K562 (cell line): ENCODE data around the gene ABLIM2. TPM values are rescaled to one million over a fixed set of nuclear protein-coding genes. Genes with fewer than 3 reads are reported as not detected.

Source experiments
- ATAC-seq: fragments of 200-7000 bp; cut with Tn5 transposase; 3 replicates; pipeline ENCODE4 v1.9.1; 2020; ENCODE audit warnings: moderate library complexity
- BruUV-seq: library from RNA; stranded (reverse); fragments of 400-500 nt; replicated peaks from 2 replicates; lab custom pipeline; 2021; lab: Mats Ljungman, UMichigan
- CTCF ChIA-PET: fragments of 300-600 bp; formaldehyde crosslinking; extraction: SDS; loops from one replicate; lab custom pipeline; 2021; ENCODE audit warnings: low intra/inter-chr PET ratio; lab: Yijun Ruan, JAX
- POLR2A ChIA-PET: fragments of 300-600, 350-650 bp; sonication (Branson Sonifier 250); formaldehyde crosslinking; extraction: SDS; loops from one replicate; lab custom pipeline; 2021; ENCODE audit warnings: antibody characterized with exemption, inconsistent platforms; lab: Yijun Ruan, JAX
- DNase-seq, 4 experiments: peaks; one replicate each; pipeline versions ENCODE4 v3.0.0 to v3.0.0-alpha.2; 2011 to 2018; ENCODE audit warnings: low spot score in 3 of 4, mixed read lengths in 3 of 4; ENCODE audit errors: extremely low read depth in 1 of 4
- FAIRE-seq: peaks from 2 replicates; lab custom pipeline; 2011; peaks lifted over from hg19 to GRCh38; lab: Jason Lieb, UNC
- H2AFZ ChIP-seq: 2 replicates; pipeline ENCODE4 v1.6.0; 2011; ENCODE audit warnings: low read depth, low read length, control low read depth, inconsistent platforms
- H3K27ac ChIP-seq: fragments of 200-600 bp; 3 replicates; pipeline ENCODE4 v1.8.0; 2011; ENCODE audit warnings: low read depth, mild to moderate bottlenecking, control low read depth, inconsistent platforms, low read length, moderate library complexity, mixed read lengths; ENCODE audit errors: extremely low read depth
- H3K27me3 ChIP-seq, 2 experiments: fragments of 300-600 bp in 1 of 2; 2 replicates in 1 of 2; 3 replicates in 1 of 2; pipeline versions ENCODE4 v1.6.0 to v1.8.0; 2011; ENCODE audit warnings: inconsistent platforms in 2 of 2, low read length in 2 of 2, mild to moderate bottlenecking in 1 of 2, mixed read lengths in 1 of 2, moderate library complexity in 1 of 2; ENCODE audit not compliant: control insufficient read depth in 2 of 2, insufficient read depth in 2 of 2
- H3K36me3 ChIP-seq: fragments of 300-600 bp; 3 replicates; pipeline ENCODE4 v1.8.0; 2011; ENCODE audit warnings: mild to moderate bottlenecking, low read length, inconsistent platforms; ENCODE audit not compliant: control insufficient read depth, insufficient read depth
- H3K4me1 ChIP-seq, 2 experiments: fragments of 200-600 bp in 1 of 2; replicated peaks in 1 of 2; 2 replicates in 1 of 2; 3 replicates in 1 of 2; pipeline versions ENCODE4 v1.5.1 to v1.8.0; 2011; ENCODE audit warnings: inconsistent platforms in 2 of 2, low read length in 2 of 2, mild to moderate bottlenecking in 1 of 2, mixed read lengths in 1 of 2, moderate library complexity in 1 of 2; ENCODE audit not compliant: control insufficient read depth in 2 of 2, insufficient read depth in 2 of 2
- H3K4me2 ChIP-seq: 2 replicates; pipeline ENCODE4 v1.6.1; 2011; ENCODE audit warnings: low read length, control low read depth, inconsistent platforms, mixed read lengths; ENCODE audit not compliant: insufficient read depth
- H3K4me3 ChIP-seq: fragments of 200-600 bp; sonication (generic), shearing (Covaris generic); 2 replicates; pipeline ENCODE4 v1.5.1; 2016; ENCODE audit warnings: control low read depth, inconsistent platforms
- H3K79me2 ChIP-seq: fragments of 200-600 bp; 3 replicates; pipeline ENCODE4 v1.8.0; 2011; ENCODE audit warnings: low read length, inconsistent platforms; ENCODE audit not compliant: control insufficient read depth, insufficient read depth
- H3K9ac ChIP-seq, 2 experiments: 2 replicates each; pipeline versions ENCODE4 v1.6.0 to v1.6.1; 2011; ENCODE audit warnings: low read depth in 2 of 2, low read length in 2 of 2, control low read depth in 1 of 2, inconsistent platforms in 1 of 2, mild to moderate bottlenecking in 1 of 2, mixed read lengths in 1 of 2; ENCODE audit not compliant: insufficient read depth in 1 of 2
- H3K9me1 ChIP-seq: one replicate; pipeline ENCODE4 v1.6.0; 2011; ENCODE audit warnings: inconsistent platforms, mild to moderate bottlenecking, low read length, moderate library complexity; ENCODE audit not compliant: control insufficient read depth, insufficient read depth
- H3K9me3 ChIP-seq: replicated peaks from 2 replicates; pipeline ENCODE4 v1.5.1; 2011; ENCODE audit warnings: low read depth, low read length, inconsistent platforms; ENCODE audit not compliant: control insufficient read depth, insufficient read depth
- H4K20me1 ChIP-seq: replicated peaks from 2 replicates; pipeline ENCODE4 v1.6.1; 2011; ENCODE audit warnings: low read length, inconsistent platforms, mixed read lengths; ENCODE audit not compliant: control insufficient read depth, insufficient read depth
- FOXA1 ChIP-seq: fragments of 450-650 bp; IDR thresholded peaks from 2 replicates; pipeline ENCODE4 v1.6.1; 2016; ENCODE audit warnings: mild to moderate bottlenecking, borderline replicate concordance
- NR2C1 ChIP-seq, 2 experiments: fragments of 450-650 bp; IDR thresholded peaks; 2 replicates each; pipeline ENCODE4 v1.6.1; 2017; ENCODE audit warnings: mild to moderate bottlenecking in 2 of 2, antibody characterized with exemption in 1 of 2, inconsistent platforms in 1 of 2, missing compliant biosample characterization in 1 of 2, missing genetic modification characterization in 1 of 2
- NR4A1 ChIP-seq, 2 experiments: fragments of 250-450 bp in 1 of 2; fragments of 450-650 bp in 1 of 2; sonication (Bioruptor Pico) in 1 of 2; IDR thresholded peaks; 2 replicates each; pipeline versions ENCODE4 v1.4.0 to v1.6.1; 2016 to 2020; ENCODE audit warnings: mild to moderate bottlenecking in 2 of 2, missing compliant biosample characterization in 1 of 2, missing genetic modification characterization in 1 of 2, moderate library complexity in 1 of 2
- TCFL5 ChIP-seq: fragments of 250-450 bp; sonication (Bioruptor Pico); conservative IDR thresholded peaks from 2 replicates; pipeline ENCODE4 v1.6.1; 2021; ENCODE audit warnings: mild to moderate bottlenecking, moderate library complexity, matching md5 sums
- TFAM ChIP-seq: fragments of 250-450 bp; sonication (Bioruptor Pico); conservative IDR thresholded peaks from 2 replicates; pipeline ENCODE4 v1.5.0; 2021; ENCODE audit warnings: mild to moderate bottlenecking, moderate library complexity
- WGBS: fragments of 100-300 bp; shearing (Covaris generic); methylation state at CpG from one replicate; pipeline ENCODE4 v1.1.6; 2016; ENCODE audit warnings: low coverage, mixed read lengths; ENCODE audit not compliant: insufficient coverage; ENCODE audit errors: missing lambda C conversion rate; 5-methylcytosine and 5-hydroxymethylcytosine counted together
- in situ Hi-C: fragments of 300-500 bp; cut with MboI; formaldehyde crosslinking; loops from 4 replicates; pipeline ENCODE4 v1.15.0; 2018; ENCODE audit warnings: inconsistent platforms, mixed read lengths
- intact Hi-C: fragments of 100-400 bp; cut with micrococcal nuclease; formaldehyde crosslinking; loops from 2 replicates; pipeline ENCODE4 v1.14.2; 2022
- polyA plus RNA-seq, 8 experiments: library from polyadenylated mRNA; depleted of rRNA in 4 of 8; stranded (reverse) in 5 of 8; unstranded in 3 of 8; fragments of >200 nt; fragmentation: Nextera tagmentation in 2 of 8; fragmentation: Illumina TruSeq in 1 of 8; extraction: Ambion mirVana in 2 of 8; extraction: Trizol in 1 of 8; gene quantifications; 2 replicates each; pipeline versions ENCODE4 v1.2.1 to v1.2.3, GENCODE V29; 2011 to 2014; ENCODE audit warnings: inconsistent platforms in 1 of 8, missing spikeins in 1 of 8
- total RNA-seq, 7 experiments: library from RNA; depleted of rRNA in 6 of 7; stranded (reverse); fragments of >200 nt in 6 of 7; fragmentation: Illumina TruSeq in 2 of 7; extraction: Trizol in 2 of 7; gene quantifications; 2 replicates each; pipeline versions ENCODE4 v1.2.1 to v1.2.3, GENCODE V29; 2011 to 2021; ENCODE audit warnings: low replicate concordance in 1 of 7
- TF ChIP-seq, protein P1 (sequence below): sonication (generic); formaldehyde crosslinking; IDR thresholded peaks from 2 replicates; pipeline ENCODE4 v1.8.0; 2022; ENCODE audit warnings: mild to moderate bottlenecking, low read depth, missing genetic modification reagents
- TF ChIP-seq, protein P2 (sequence below): fragments of 450-650 bp; formaldehyde crosslinking; IDR thresholded peaks from 2 replicates; pipeline ENCODE4 v1.4.0; 2020; ENCODE audit warnings: mild to moderate bottlenecking, mixed read lengths

ABLIM2 gene
- total and polyA plus RNA-seq, 9 of the 15 experiments (the other 6 are each of a cell fraction or from before 2014, with no cell fraction given): not detected

DNA sequence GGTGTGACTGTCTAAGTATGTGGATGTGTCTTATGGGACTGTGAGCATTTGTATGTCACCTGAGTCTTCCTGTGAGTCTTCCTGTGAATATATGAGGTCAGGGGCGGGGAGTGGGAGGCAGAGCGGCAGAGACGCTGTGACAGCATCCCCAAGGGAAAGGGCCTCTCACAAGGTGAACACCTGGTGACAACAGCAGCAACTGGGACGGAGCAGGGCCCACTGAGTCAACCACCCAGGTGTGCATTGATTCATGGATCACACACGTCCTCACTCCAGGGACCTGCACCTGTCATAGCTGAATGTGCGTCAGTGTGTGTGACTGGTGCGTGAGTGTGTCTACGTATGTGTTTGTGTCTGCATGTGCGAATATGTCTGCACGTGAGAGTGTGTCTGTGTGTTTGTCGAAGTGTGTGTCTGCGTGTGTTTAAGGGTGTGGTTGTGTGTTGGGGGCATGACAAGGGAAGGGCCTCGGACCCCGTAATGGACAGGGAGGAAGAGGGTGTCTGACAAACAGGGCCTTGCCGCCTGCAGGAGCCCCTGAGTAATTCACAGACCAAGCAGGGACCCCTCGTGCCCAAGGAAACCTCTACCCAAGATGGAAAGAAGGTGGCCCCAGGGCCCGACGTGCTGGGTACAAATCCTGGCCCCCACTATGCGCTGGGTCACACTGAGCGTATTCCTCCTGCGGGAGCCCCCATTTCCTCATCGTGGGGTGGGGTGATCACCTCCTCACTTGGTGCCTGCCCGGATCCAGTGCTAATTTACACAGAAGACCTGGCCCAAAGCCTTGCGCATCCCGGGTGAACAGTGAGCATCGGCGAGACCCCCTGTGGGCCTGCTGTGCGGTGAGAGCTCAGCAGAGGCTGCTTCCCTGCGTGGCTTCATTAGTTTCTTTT, 76.7 kb downstream of the ABLIM2 start:
- TF ChIP-seq TCFL5: no peak
- TF ChIP-seq, protein P1, sequence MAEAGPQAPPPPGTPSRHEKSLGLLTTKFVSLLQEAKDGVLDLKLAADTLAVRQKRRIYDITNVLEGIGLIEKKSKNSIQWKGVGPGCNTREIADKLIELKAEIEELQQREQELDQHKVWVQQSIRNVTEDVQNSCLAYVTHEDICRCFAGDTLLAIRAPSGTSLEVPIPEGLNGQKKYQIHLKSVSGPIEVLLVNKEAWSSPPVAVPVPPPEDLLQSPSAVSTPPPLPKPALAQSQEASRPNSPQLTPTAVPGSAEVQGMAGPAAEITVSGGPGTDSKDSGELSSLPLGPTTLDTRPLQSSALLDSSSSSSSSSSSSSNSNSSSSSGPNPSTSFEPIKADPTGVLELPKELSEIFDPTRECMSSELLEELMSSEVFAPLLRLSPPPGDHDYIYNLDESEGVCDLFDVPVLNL (CRISPR knock-in tag): no peak
- no peak for TF ChIP-seq NR4A1 (CRISPR knock-in tag; IDR thresholded peaks at IDR 0.05)
- no peak for TF ChIP-seq NR4A1 (tag; IDR thresholded peaks at IDR 0.05)
- no peak for TF ChIP-seq NR2C1 (IDR thresholded peaks at IDR 0.05)
- no peak for TF ChIP-seq NR2C1 (tag; IDR thresholded peaks at IDR 0.05)
- TF ChIP-seq TFAM (CRISPR knock-in tag): no peak
- TF ChIP-seq, protein P2, sequence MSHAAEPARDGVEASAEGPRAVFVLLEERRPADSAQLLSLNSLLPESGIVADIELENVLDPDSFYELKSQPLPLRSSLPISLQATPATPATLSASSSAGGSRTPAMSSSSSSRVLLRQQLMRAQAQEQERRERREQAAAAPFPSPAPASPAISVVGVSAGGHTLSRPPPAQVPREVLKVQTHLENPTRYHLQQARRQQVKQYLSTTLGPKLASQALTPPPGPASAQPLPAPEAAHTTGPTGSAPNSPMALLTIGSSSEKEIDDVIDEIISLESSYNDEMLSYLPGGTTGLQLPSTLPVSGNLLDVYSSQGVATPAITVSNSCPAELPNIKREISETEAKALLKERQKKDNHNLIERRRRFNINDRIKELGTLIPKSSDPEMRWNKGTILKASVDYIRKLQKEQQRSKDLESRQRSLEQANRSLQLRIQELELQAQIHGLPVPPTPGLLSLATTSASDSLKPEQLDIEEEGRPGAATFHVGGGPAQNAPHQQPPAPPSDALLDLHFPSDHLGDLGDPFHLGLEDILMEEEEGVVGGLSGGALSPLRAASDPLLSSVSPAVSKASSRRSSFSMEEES (CRISPR knock-in tag): no peak
- no peak for TF ChIP-seq FOXA1
- TF ChIP-seq, all 486 proteins: peak for 0
- no peak for DNase-seq
- POLR2A ChIA-PET: no interaction called here
- Histone ChIP-seq H3K4me3 (no peak overlapping the region), H3K36me3 (no peaks in the 10 kb centered on the region), H3K79me2 (no peaks in the 10 kb centered on the region), H3K4me1 (peaks cover 0 to 15% of the 10 kb centered on the region in 2 experiments; a peak in 4 of 5 replicates), H3K4me2 (no peak overlapping the region), H4K20me1 (peaks cover 34% of the 10 kb centered on the region), H3K9ac (no peak overlapping the region), H3K27me3 (peaks cover 3 to 48% of the 10 kb centered on the region in 2 experiments; a peak in 2 of 5 replicates), H3K27ac (no peak overlapping the region), H3K9me1 (no peaks in the 10 kb centered on the region), H3K9me3 (no peaks in the 10 kb centered on the region), H2AFZ (no peak overlapping the region)
- FAIRE-seq: no peak
- WGBS: under 1% methylated on average over 29 of the region's 29 CpGs
- no peak for ATAC-seq
- no TSS peak for BruUV-seq
- in situ Hi-C loops (no loop called here), intact Hi-C loops (no loop called here)
- CTCF ChIA-PET: no interaction called here
